ENCODE measurements around the gene PRM1.

DNA sequence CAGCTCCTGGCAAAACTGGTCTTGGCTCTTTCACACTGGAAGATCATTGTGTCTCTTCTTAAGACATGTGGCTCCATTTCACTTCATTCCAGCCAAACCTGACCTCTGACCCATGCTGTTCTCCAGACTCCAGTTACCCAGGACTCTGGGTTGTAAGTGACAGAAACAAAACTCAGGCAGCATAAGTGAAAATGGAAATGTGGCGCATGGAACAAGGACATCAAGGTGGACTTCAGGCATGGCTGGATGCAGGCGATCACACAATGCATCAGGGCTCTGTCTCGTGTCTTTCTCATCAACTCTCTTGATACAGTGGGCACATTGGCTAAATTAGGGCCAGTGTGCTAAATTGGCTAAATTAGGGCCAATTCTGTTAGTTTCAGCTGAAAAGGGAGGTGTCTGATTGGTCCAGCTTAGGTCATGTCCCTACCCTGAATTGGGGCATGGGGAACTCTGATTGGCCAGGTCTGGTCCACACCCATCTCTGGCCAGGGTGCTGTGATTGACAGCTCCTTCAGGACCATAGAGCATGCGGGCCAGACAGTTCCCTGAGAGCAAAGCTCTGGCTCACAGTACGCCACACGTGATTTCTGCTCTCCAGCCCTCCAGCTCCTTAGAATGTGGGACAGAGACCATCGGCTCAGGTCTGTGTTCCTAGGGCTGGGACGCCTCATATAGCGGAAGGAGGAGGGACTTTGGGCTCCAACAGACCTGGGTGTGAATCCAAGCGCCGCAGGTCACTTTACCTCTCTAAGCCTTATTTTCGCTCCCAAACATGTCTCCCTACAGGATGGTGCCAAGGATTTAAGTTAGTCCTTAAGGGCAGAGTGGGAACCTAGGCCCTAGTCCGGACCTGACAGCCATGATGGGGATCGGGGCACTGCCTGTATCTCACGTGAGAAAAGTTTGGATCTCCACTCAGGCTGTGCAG lies 42.6 kb downstream of the PRM1 start:
- no peak for TF ChIP-seq POLR2A (IDR thresholded peaks at IDR 0.05; ENCODE audit: low read length)
- TF ChIP-seq GATA1 (IDR thresholded peaks at IDR 0.05; ENCODE audit: low read depth, low read length), result no peak
